ENCODE results near the gene CNPY1. TPM values are rescaled to one million over a fixed set of nuclear protein-coding genes. Genes with fewer than 3 reads are reported as not detected.
"Not testable (repeated sequence)": the region's sequence is repeated elsewhere in the genome, so short reads cannot be mapped to it uniquely, and the experiment has no call there.

CNPY1 gene
- polyA plus RNA-seq, 1 of the 3 experiments (the other 2 are of a cell fraction) = not detected

- TF ChIP-seq TAF1 (IDR thresholded peaks at IDR 0.05; ENCODE audit: borderline replicate concordance, low read depth, low read length) (no peak), USF1 (IDR thresholded peaks at IDR 0.05; ENCODE audit: borderline replicate concordance, low read depth) (no peak), CTCF (IDR thresholded peaks at IDR 0.05) (no peak), SIN3A (IDR thresholded peaks at IDR 0.05; ENCODE audit: borderline replicate concordance, low read depth, low read length) (no peak), TCF12 (IDR thresholded peaks at IDR 0.05) (no peak), NRF1 (IDR thresholded peaks at IDR 0.05; ENCODE audit: low read depth, low read length) (no peak), RFX5 (IDR thresholded peaks at IDR 0.05; ENCODE audit: low read length) (no peak)
Observed at GRCh38 chr7:155566011-155566836, 19.9 kb upstream of the CNPY1 start (continued).

DNA sequence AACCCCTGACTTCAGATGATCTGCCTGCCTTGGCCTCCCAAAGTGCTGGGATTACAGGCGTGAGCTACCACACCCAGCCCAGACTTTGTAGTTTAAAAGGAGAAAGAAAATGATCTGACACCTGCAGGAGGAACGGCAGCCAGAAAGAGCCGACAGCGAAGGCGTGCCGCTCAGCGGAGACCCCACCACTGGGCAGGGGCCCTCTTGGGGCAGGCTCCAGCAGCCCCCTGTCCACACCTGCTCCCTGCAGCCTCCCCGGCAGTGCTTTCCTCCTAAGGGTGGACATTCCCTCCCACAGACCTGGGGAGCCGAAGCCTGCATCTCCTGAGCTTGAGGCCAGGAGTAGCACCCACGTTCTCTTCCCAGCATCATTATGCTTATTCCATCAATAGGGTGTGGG, 19.2 kb upstream of the CNPY1 start:
- ChIA-PET POLR2A (no interaction called here), CTCF (interaction anchor here (0.6 kb wide), 1 partner anchor 1003 kb away, joined by 3 read pairs; no protein-coding TSS in a partner anchor)
- WGBS (ENCODE audit: low lambda C conversion rate) = 67% methylated on average over 9 of the region's 10 CpGs

DNA sequence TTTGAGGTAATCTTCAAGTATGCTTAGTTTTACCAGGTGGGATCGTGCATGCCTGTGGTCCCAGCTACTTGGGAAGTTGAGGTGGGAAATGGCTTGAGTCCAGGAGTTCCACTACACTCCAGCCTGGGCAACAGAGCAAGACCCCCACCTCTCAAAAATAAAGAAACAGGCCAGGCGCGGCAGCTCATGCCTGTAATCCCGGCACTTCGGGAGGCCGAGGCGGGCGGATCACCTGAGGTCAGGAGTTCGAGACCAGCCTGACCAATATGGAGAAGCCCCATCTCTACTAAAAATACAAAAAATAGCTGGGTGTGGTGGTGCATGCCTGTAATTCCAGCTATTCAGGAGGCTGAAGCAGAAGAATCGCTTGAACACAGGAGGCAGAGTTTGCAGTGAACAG, 16.6 kb upstream of the CNPY1 start:
- H3K4me1 ChIP-seq (ENCODE audit: control insufficient read depth in 1 of 2, insufficient read depth in 2 of 2, low read depth in 1 of 2, low read length in 1 of 2); H2AFZ ChIP-seq (ENCODE audit: low read depth); H3K79me2 ChIP-seq (ENCODE audit: insufficient read depth); H4K20me1 ChIP-seq (ENCODE audit: insufficient read depth); H3K4me2 ChIP-seq; DNase-seq; POLR2A ChIA-PET; H3K27ac ChIP-seq (ENCODE audit: low read depth in 2 of 2, low read length in 1 of 2); H3K9ac ChIP-seq; H3K9me2 ChIP-seq; H3F3A ChIP-seq (replicated peaks; ENCODE audit: insufficient read depth); H3K9me3 ChIP-seq; CTCF ChIA-PET; H3K36me3 ChIP-seq (replicated peaks in 1 of 2; ENCODE audit: control insufficient read depth in 1 of 2, insufficient read depth in 2 of 2, low read length in 1 of 2); H3K4me3 ChIP-seq (ENCODE audit: low read depth in 2 of 2, low read length in 1 of 2): not testable (repeated sequence)
- peaks cover 27% of the 10 kb centered on the region for H3K27me3 ChIP-seq (ENCODE audit: insufficient read depth)
- 74% methylated on average over 10 of the region's 10 CpGs for WGBS (ENCODE audit: low lambda C conversion rate)

More for the DNA sequence above, 19.2 kb upstream of the CNPY1 start:
- Histone ChIP-seq H3K9me2 (no peaks in the 10 kb centered on the region), H3F3A (replicated peaks; ENCODE audit: insufficient read depth) (no peaks in the 10 kb centered on the region), H4K20me1 (ENCODE audit: insufficient read depth) (no peaks in the 10 kb centered on the region), H3K4me1 (ENCODE audit: control insufficient read depth in 1 of 2, insufficient read depth in 2 of 2, low read depth in 1 of 2, low read length in 1 of 2) (no peaks in the 10 kb centered on the region), H3K27me3 (ENCODE audit: insufficient read depth) (peaks cover 39% of the 10 kb centered on the region; the same call in 1 of the 2 replicates), H3K9ac (no peak overlapping the region), H3K27ac (ENCODE audit: low read depth in 2 of 2, low read length in 1 of 2) (no peak overlapping the region), H3K4me2 (no peak overlapping the region), H2AFZ (ENCODE audit: low read depth) (no peak overlapping the region), H3K36me3 (replicated peaks in 1 of 2; ENCODE audit: control insufficient read depth in 1 of 2, insufficient read depth in 2 of 2, low read length in 1 of 2) (no peaks in the 10 kb centered on the region), H3K4me3 (ENCODE audit: low read depth in 2 of 2, low read length in 1 of 2) (no peak overlapping the region), H3K9me3 (no peaks in the 10 kb centered on the region), H3K79me2 (ENCODE audit: insufficient read depth) (no peaks in the 10 kb centered on the region)
- no peak for DNase-seq
- TF ChIP-seq SMC3 (IDR thresholded peaks at IDR 0.05; ENCODE audit: low read depth, low read length) = no peak
- no peak for TF ChIP-seq POLR2AphosphoS5 (IDR thresholded peaks at IDR 0.05; ENCODE audit: low read depth, low read length)

All from SK-N-SH (cell line).